HG03378 (cell line): ENCODE results near the gene PLXDC1.
"Not testable (repeated sequence)": the region's sequence is repeated elsewhere in the genome, so short reads cannot be mapped to it uniquely, and the experiment has no call there.

Source experiments
- ATAC-seq: cut with Tn5 transposase; IDR thresholded peaks from one replicate; pipeline ENCODE4 v1.9.1; 2021; ENCODE audit warnings: mild to moderate bottlenecking, moderate library complexity; ENCODE audit not compliant: unreplicated experiment

The PLXDC1 gene

GRCh38 chr17:39183045-39183444, 31.6 kb upstream of the PLXDC1 start:
- no peak for ATAC-seq

- ATAC-seq, result no peak
Measured at GRCh38 chr17:39181303-39181702, 29.9 kb upstream of the PLXDC1 start.

- ATAC-seq, result no peak
Measured at GRCh38 chr17:39178536-39178935, 27.1 kb upstream of the PLXDC1 start.

- no peak for ATAC-seq
Measured at GRCh38 chr17:39177256-39177655, 25.8 kb upstream of the PLXDC1 start.

DNA sequence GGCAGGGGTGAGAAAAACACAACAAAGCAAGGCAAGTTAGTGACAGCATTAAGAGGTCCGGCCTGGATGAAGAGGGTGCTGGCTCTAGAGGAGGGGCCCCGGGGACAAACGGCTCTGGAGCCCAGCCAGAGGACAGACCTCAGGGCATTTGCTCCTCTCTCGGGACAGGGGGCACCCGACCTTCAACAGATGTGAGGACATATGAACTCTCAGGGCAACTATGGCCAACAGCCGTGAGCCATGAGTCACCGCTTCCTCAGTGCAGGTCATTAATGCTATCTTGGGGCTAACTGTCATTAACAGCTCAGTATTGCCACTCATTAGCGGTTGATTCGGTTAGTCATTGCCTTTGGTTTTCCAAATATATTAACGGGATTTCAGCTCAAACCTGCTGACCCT, 24.3 kb upstream of the PLXDC1 start:
- ATAC-seq, result no peak

- ATAC-seq, result no peak
Measured at GRCh38 chr17:39174920-39175694, 23.7 kb upstream of the PLXDC1 start.

- no peak for ATAC-seq
Measured at GRCh38 chr17:39173526-39174274, 22.3 kb upstream of the PLXDC1 start.

DNA sequence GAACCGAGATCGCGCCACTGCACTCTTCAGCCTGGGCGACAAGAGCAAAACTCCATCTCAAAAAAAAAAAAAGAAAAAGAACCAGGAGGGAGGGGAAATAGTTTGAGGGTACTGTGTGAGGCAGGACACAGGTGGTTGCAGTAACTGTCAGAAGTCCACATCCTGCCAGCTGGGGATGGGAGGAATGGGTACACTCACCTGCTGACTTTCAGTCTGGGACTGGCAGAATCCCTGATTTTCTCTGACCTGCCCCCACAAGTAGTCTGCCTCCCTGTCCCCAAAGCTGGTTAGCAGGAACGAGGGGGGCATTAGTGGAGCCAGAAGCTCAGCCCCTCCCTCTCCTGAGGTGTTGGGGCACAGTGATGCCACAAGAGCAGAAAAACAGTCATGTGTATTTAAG, 21.6 kb upstream of the PLXDC1 start:
- ATAC-seq, result no peak

GRCh38 chr17:39171933-39172332, 20.5 kb upstream of the PLXDC1 start:
- ATAC-seq, result no peak

DNA sequence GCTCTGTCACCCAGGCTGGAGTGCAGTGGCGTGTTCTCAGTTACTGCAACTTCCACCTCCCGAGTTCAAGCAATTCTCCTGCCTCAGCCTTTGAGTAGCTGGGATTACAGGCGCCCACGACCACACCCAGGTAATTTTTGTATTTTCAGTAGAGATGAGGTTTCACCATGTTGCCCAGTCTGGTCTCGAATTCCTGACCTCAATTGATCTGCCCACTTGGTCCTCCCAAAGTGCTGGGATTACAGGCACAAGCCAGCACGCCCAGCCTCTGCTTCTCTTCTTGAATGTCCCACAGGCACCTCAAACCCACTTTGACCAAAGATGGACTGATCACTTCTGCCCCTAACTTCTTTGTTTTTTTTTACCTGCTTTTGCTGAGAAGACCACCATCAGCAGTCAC, 19.1 kb upstream of the PLXDC1 start:
- no peak for ATAC-seq

- ATAC-seq, result no peak
Measured at GRCh38 chr17:39170109-39170508, 18.7 kb upstream of the PLXDC1 start.

DNA sequence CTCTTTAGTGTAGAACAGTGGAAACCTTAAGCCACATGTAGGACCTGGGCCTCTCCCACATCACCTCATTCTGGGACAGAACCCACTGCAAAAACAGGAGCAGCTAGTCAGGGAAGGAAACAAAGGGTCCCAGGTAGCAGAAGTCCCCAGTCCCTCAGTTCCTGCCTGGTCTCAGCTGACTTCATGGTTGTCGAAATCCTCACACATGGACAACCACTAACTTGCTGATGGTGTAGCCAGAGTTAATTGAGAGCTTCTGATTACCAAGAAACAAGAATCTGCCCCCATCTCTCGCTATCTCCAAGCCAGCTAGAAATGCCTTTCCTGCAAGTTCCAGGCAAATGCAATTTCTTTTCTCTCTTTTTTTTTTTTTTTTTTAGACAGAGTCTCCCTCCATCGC, 18.1 kb upstream of the PLXDC1 start:
- ATAC-seq, result no peak

DNA sequence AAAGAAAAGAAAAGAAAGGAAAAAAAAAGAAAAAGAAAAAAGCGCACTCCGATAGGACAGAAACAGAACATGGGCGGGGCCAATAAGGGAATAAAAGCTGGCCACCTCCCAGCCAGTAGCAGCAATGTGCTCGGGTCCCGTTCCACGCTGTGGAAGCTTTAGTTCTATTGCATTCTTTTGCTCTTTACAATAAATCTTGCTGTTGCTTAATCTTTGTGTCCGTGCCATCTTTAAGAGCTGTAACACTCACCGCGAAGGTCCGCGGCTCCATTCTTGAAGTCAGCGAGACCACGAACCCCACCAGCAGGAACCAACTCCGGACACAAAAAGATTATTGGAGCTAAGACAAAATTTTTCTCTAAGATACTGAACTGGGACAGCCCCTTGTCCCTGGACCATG, 17.7 kb upstream of the PLXDC1 start:
- ATAC-seq, result no peak

DNA sequence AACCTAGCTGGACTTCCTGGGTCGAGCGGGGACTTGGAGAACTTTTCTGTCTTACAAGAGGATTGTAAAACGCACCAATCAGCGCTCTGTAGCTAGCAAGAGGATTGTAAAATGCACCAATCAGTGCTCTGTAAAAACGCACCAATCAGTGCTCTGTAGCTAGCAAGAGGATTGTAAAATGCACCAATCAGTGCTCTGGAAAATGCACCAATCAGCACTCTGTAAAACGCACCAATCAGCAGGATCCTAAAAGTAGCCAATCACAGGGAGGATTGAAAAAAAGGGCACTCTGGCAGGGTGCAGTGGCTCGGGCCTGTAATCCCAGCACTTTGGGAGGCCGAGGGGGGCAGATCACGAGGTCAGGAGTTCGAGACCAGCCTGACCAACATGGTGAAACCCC, 17.1 kb upstream of the PLXDC1 start:
- not testable (repeated sequence) for ATAC-seq

DNA sequence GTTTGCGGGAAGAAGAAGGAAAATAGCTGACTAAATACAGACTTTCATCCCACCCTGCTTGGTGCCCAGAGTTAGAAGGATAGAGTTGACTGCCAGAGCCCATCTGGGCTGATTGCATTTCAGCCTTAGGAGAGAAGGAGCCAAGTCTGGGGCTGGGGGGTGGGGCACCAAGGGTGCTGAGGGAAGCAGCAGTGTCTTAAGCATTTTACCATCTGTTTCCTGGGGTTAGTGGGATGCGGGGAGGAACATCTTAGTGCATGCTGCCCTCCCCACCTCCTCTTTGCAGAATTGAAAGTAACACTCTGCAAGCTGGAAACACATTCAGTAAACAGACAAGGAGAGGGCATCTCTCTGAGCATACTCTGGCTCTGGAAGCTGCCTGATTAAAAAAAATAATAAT, 16.0 kb upstream of the PLXDC1 start:
- no peak for ATAC-seq

- no peak for ATAC-seq
Measured at GRCh38 chr17:39166437-39167335, 15.2 kb upstream of the PLXDC1 start.

DNA sequence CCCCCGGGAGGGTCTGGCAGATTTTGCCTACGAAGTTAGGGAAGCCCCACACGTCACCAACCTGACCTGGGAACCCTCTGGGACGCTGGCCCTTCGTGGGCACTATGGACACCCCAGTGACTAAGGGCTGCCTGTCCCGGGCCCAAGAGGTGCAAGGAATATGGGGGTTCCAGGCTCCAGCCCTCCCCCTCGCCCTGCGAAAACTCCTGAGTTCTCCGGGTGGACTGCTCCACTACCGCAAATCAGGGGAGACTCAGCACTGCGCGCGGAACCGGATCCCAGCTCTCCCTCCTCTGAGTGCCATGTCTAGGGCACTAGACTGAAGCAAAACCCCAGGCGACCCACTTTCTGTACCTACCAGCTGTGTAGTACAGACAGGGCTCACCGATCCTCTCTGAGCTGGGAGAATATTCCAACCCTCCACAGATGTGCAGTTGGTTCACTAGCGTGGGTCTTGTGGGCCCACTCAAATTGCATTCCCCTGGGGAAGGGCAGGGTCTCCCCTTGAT, 14.5 kb upstream of the PLXDC1 start, which contains the start of gene ARL5C:
Gene ARL5C (minus strand): TSS at position 321 of the 509 bp plus-strand sequence. CDS start 401 bp downstream, outside the sequence.
- ATAC-seq, result no peak

GRCh38 chr17:39165178-39165840, 13.9 kb upstream of the PLXDC1 start:
- no peak for ATAC-seq

GRCh38 chr17:39164675-39165143, 13.3 kb upstream of the PLXDC1 start:
- ATAC-seq, result no peak

- no peak for ATAC-seq
Measured at GRCh38 chr17:39161962-39162361, 10.5 kb upstream of the PLXDC1 start.
